WTC11 (cell line): ENCODE results near the gene PIMREG. TPM values are rescaled to one million over a fixed set of nuclear protein-coding genes. Genes with fewer than 3 reads are reported as not detected.

ENCODE experiments used
- ATAC-seq: fragments of 200-7000 bp; cut with Tn5 transposase; 2 replicates; pipeline ENCODE4 v1.10.0; 2021; ENCODE audit warnings: mild to moderate bottlenecking, moderate library complexity
- CTCF ChIA-PET: fragments of 300-600 bp; sonication (Branson Sonifier 250); formaldehyde crosslinking; loops from one replicate; lab custom pipeline; 2021; ENCODE audit warnings: antibody characterized with exemption; lab: Charles Lee
- POLR2A ChIA-PET: fragments of 350-600 bp; sonication (Branson Sonifier 250); formaldehyde crosslinking; loops from one replicate; lab custom pipeline; 2021; ENCODE audit warnings: antibody characterized with exemption; lab: Charles Lee
- DNase-seq: peaks from one replicate; pipeline ENCODE4 v3.0.0; 2021; ENCODE audit warnings: low spot score
- H3K27ac Mint-ChIP-seq: 2 replicates; pipeline ENCODE4 v1.8.0; 2021; ENCODE audit warnings: mixed read lengths
- H3K27me3 Mint-ChIP-seq: 2 replicates; pipeline ENCODE4 v1.8.0; 2021; ENCODE audit warnings: low read depth, mild to moderate bottlenecking, moderate library complexity, mixed read lengths
- H3K36me3 Mint-ChIP-seq: 2 replicates; pipeline ENCODE4 v1.8.0; 2021; ENCODE audit warnings: mixed read lengths
- H3K4me1 Mint-ChIP-seq: 2 replicates; pipeline ENCODE4 v1.8.0; 2022; ENCODE audit warnings: mixed read lengths
- H3K4me3 Mint-ChIP-seq: 2 replicates; pipeline ENCODE4 v1.8.0; 2021; ENCODE audit warnings: mild to moderate bottlenecking, moderate library complexity, mixed read lengths
- H3K9me3 Mint-ChIP-seq: 2 replicates; pipeline ENCODE4 v1.8.0; 2021; ENCODE audit warnings: mixed read lengths
- AFF4 ChIP-seq: sonication (generic); formaldehyde crosslinking; IDR thresholded peaks from 2 replicates; pipeline ENCODE4 v1.8.1; 2023; ENCODE audit warnings: mild to moderate bottlenecking, missing genetic modification reagents, borderline replicate concordance
- ATF1 ChIP-seq: sonication (generic); formaldehyde crosslinking; IDR thresholded peaks from 2 replicates; pipeline ENCODE4 v1.8.1; 2023; ENCODE audit warnings: mild to moderate bottlenecking, moderate library complexity, missing genetic modification reagents
- CTCF ChIP-seq: fragments of 200-600 bp; IDR thresholded peaks from 2 replicates; pipeline ENCODE4 v1.8.0; 2022; ENCODE audit warnings: antibody characterized with exemption
- E2F1 ChIP-seq: sonication (generic); formaldehyde crosslinking; IDR thresholded peaks from 2 replicates; pipeline ENCODE4 v1.8.0; 2022; ENCODE audit warnings: mild to moderate bottlenecking, missing genetic modification reagents
- E2F4 ChIP-seq: sonication (generic); formaldehyde crosslinking; IDR thresholded peaks from 2 replicates; pipeline ENCODE4 v1.8.1; 2022; ENCODE audit warnings: low read depth, mild to moderate bottlenecking, moderate library complexity, missing genetic modification reagents, borderline replicate concordance
- E2F5 ChIP-seq: sonication (generic); formaldehyde crosslinking; IDR thresholded peaks from 2 replicates; pipeline ENCODE4 v1.8.1; 2022; ENCODE audit warnings: mild to moderate bottlenecking, moderate library complexity, missing genetic modification reagents
- ETV6 ChIP-seq: sonication (generic); formaldehyde crosslinking; IDR thresholded peaks from 2 replicates; pipeline ENCODE4 v1.8.1; 2022; ENCODE audit warnings: mild to moderate bottlenecking, missing genetic modification reagents
- FOXK1 ChIP-seq: sonication (generic); formaldehyde crosslinking; IDR thresholded peaks from 2 replicates; pipeline ENCODE4 v1.8.0; 2022; ENCODE audit warnings: mild to moderate bottlenecking, moderate library complexity, missing genetic modification reagents
- GTF2I ChIP-seq: fragments of 250-450 bp; sonication (Bioruptor Pico); conservative IDR thresholded peaks from 2 replicates; pipeline ENCODE4 v1.4.0; 2021; ENCODE audit warnings: mild to moderate bottlenecking
- HMGXB4 ChIP-seq: sonication (generic); formaldehyde crosslinking; IDR thresholded peaks from 2 replicates; pipeline ENCODE4 v1.8.1; 2023; ENCODE audit warnings: mild to moderate bottlenecking, moderate library complexity, missing genetic modification reagents
- MYBL2 ChIP-seq: sonication (generic); formaldehyde crosslinking; IDR thresholded peaks from 2 replicates; pipeline ENCODE4 v1.8.1; 2023; ENCODE audit warnings: mild to moderate bottlenecking, moderate library complexity, missing genetic modification reagents
- NFYB ChIP-seq: sonication (generic); formaldehyde crosslinking; conservative IDR thresholded peaks from 2 replicates; pipeline ENCODE4 v1.8.0; 2022; ENCODE audit warnings: low read depth, missing genetic modification reagents
- PREB ChIP-seq: sonication (generic); formaldehyde crosslinking; IDR thresholded peaks from 2 replicates; pipeline ENCODE4 v1.8.1; 2022; ENCODE audit warnings: mild to moderate bottlenecking, missing genetic modification reagents, moderate library complexity, borderline replicate concordance
- TEAD1 ChIP-seq: sonication (generic); formaldehyde crosslinking; IDR thresholded peaks from 2 replicates; pipeline ENCODE4 v1.8.0; 2022; ENCODE audit warnings: mild to moderate bottlenecking, missing genetic modification reagents
- ZNF532 ChIP-seq: fragments of 250-450 bp; sonication (Bioruptor Pico); IDR thresholded peaks from 2 replicates; pipeline ENCODE4 v1.9.0; 2021; ENCODE audit warnings: mild to moderate bottlenecking, borderline replicate concordance
- total RNA-seq: library from RNA; stranded (reverse); gene quantifications from 3 replicates; pipeline ENCODE4 v1.2.3, GENCODE V29; 2021

Gene PIMREG
- total RNA-seq, 1 experiment from 2014 or later: 92.2 TPM

GRCh38 chr17:6413065-6413464, 31.2 kb upstream of the PIMREG start:
- ATAC-seq: peak; percentile 78
- DNase-seq: no peak
- ChIA-PET CTCF (interaction anchor here (0.6 to 3.4 kb wide), 34 partner anchors 10 to 826 kb away, joined by 3 to 26 read pairs (median 4); no protein-coding TSS in a partner anchor), POLR2A (no interaction called here)
- H3K27ac Mint-ChIP-seq: no peak overlapping the region
- peaks cover 7% of the 10 kb centered on the region for H3K4me1 Mint-ChIP-seq
- TF ChIP-seq GTF2I (CRISPR knock-in tag) (peak; percentile 74; the same call in 1 of the 2 replicates), ATF1 (CRISPR knock-in tag) (no peak), CTCF (0 out of 2 replicates have a peak, but pooled peaks have one; percentile 24)
- no peaks in the 10 kb centered on the region for H3K9me3 Mint-ChIP-seq
- no peak overlapping the region for H3K4me3 Mint-ChIP-seq
- no peaks in the 10 kb centered on the region for H3K36me3 Mint-ChIP-seq
- no peaks in the 10 kb centered on the region for H3K27me3 Mint-ChIP-seq

GRCh38 chr17:6415616-6416015, 28.6 kb upstream of the PIMREG start:
- CTCF ChIA-PET: interaction anchor here (1.0 to 1.1 kb wide), 2 partner anchors 88 to 129 kb away, joined by 3 read pairs; no protein-coding TSS in a partner anchor
- peaks cover 14% of the 10 kb centered on the region for H3K4me1 Mint-ChIP-seq
- H3K36me3 Mint-ChIP-seq: no peaks in the 10 kb centered on the region
- no peak for DNase-seq
- no peaks in the 10 kb centered on the region for H3K27me3 Mint-ChIP-seq
- no peak for ATAC-seq
- H3K27ac Mint-ChIP-seq: no peak overlapping the region
- no peak for TF ChIP-seq E2F4 (CRISPR knock-in tag)
- no peak for TF ChIP-seq E2F5 (CRISPR knock-in tag)
- no peak for TF ChIP-seq ETV6 (CRISPR knock-in tag)
- no peak for TF ChIP-seq AFF4 (CRISPR knock-in tag)
- no peak for TF ChIP-seq MYBL2 (CRISPR knock-in tag)
- TF ChIP-seq HMGXB4: no peak
- no peak for TF ChIP-seq FOXK1
- TF ChIP-seq PREB (CRISPR knock-in tag): no peak
- TF ChIP-seq GTF2I (CRISPR knock-in tag): no peak
- TF ChIP-seq ZNF532: no peak
- TF ChIP-seq TEAD1 (CRISPR knock-in tag): no peak
- TF ChIP-seq NFYB: no peak
- no peak for TF ChIP-seq E2F1 (CRISPR knock-in tag)
- POLR2A ChIA-PET: no interaction called here
- H3K4me3 Mint-ChIP-seq: no peak overlapping the region
- no peaks in the 10 kb centered on the region for H3K9me3 Mint-ChIP-seq
